Uterus (tissue), 2 donors: ENCODE measurements around the gene TJP3.

Source experiments
- POLR2A ChIP-seq, 2 donors: fragments of 450-650 bp; IDR thresholded peaks; one replicate each; pipeline ENCODE4 v1.6.1; 2016; ENCODE audit warnings: antibody characterized with exemption in 2 of 2, mild to moderate bottlenecking in 1 of 2, moderate library complexity in 1 of 2
- TF ChIP-seq, protein P1 (sequence below), 4 experiments: fragments of 200-600 bp in 2 of 4; fragments of 450-650 bp in 2 of 4; sonication (generic) in 2 of 4; IDR thresholded peaks; one replicate each; pipeline ENCODE4 v1.5.1; 2016 to 2019; ENCODE audit warnings: antibody characterized with exemption in 4 of 4, mild to moderate bottlenecking in 2 of 4, moderate library complexity in 1 of 4

DNA sequence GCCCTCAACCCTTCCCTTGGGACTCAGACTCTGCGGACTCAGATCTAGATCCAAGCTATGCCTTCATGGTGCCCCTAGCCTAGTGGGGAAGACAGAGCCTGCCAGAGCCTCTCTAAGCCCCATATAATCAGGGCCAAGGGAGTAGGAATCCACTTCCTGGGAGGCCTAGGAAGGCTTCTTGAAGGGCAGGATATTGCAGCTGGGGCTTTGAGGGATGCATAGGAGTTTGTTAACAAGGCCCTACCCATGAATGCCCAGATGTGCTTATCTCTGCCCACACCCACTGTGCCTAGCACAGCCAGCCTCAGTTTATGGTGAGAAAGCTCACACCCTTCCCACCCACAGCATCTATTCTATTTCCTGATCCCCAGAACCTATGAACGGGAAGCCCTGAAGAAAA is 42.0 kb downstream of the TJP3 start:
- TF ChIP-seq, protein P1, sequence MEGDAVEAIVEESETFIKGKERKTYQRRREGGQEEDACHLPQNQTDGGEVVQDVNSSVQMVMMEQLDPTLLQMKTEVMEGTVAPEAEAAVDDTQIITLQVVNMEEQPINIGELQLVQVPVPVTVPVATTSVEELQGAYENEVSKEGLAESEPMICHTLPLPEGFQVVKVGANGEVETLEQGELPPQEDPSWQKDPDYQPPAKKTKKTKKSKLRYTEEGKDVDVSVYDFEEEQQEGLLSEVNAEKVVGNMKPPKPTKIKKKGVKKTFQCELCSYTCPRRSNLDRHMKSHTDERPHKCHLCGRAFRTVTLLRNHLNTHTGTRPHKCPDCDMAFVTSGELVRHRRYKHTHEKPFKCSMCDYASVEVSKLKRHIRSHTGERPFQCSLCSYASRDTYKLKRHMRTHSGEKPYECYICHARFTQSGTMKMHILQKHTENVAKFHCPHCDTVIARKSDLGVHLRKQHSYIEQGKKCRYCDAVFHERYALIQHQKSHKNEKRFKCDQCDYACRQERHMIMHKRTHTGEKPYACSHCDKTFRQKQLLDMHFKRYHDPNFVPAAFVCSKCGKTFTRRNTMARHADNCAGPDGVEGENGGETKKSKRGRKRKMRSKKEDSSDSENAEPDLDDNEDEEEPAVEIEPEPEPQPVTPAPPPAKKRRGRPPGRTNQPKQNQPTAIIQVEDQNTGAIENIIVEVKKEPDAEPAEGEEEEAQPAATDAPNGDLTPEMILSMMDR (IDR thresholded peaks at IDR 0.05), result no peak
- TF ChIP-seq POLR2A (IDR thresholded peaks at IDR 0.05), result no peak
